GM23338 (cell line): ENCODE data around the gene DDX31. TPM values are rescaled to one million over a fixed set of nuclear protein-coding genes. Genes with fewer than 3 reads are reported as not detected.

Source experiments
- ATAC-seq: fragments of 200-7000 bp; cut with Tn5 transposase; 3 replicates; pipeline ENCODE4 v1.9.1; 2020
- DNase-seq: peaks from one replicate; pipeline ENCODE4 v3.0.0-alpha.2; 2015; ENCODE audit warnings: low spot score
- H2AFZ ChIP-seq: fragments of 200-600 bp; sonication (generic); 2 replicates; pipeline ENCODE4 v1.8.0; 2016; ENCODE audit warnings: antibody characterized with exemption, mild to moderate bottlenecking, moderate library complexity
- H3F3A ChIP-seq: fragments of 200-600 bp; sonication (generic); replicated peaks from 2 replicates; pipeline ENCODE4 v1.8.0; 2017; ENCODE audit warnings: antibody characterized with exemption, mixed run types, low read depth
- H3K27ac ChIP-seq: fragments of 200-600 bp; sonication (generic); 2 replicates; pipeline ENCODE4 v1.6.1; 2016; ENCODE audit warnings: low read depth
- H3K27me3 ChIP-seq: fragments of 200-600 bp; sonication (generic); 2 replicates; pipeline ENCODE4 v1.8.0; 2016; ENCODE audit warnings: mild to moderate bottlenecking, mixed run types, moderate library complexity; ENCODE audit not compliant: insufficient read depth
- H3K36me3 ChIP-seq: fragments of 200-600 bp; sonication (generic); 2 replicates; pipeline ENCODE4 v1.8.0; 2016; ENCODE audit warnings: mild to moderate bottlenecking; ENCODE audit not compliant: insufficient read depth
- H3K4me1 ChIP-seq: fragments of 200-600 bp; sonication (generic); 2 replicates; pipeline ENCODE4 v1.8.0; 2016; ENCODE audit warnings: mild to moderate bottlenecking, moderate library complexity; ENCODE audit not compliant: insufficient read depth
- H3K4me2 ChIP-seq: fragments of 200-600 bp; sonication (generic); 2 replicates; pipeline ENCODE4 v1.7.1; 2017; ENCODE audit warnings: mixed run types
- H3K4me3 ChIP-seq: fragments of 200-600 bp; sonication (generic); 2 replicates; pipeline ENCODE4 v1.6.1; 2016; ENCODE audit warnings: mixed run types
- H3K79me2 ChIP-seq: fragments of 200-600 bp; sonication (generic); replicated peaks from 2 replicates; pipeline ENCODE4 v1.8.0; 2017; ENCODE audit warnings: mild to moderate bottlenecking; ENCODE audit not compliant: insufficient read depth
- H3K9me2 ChIP-seq: fragments of 200-600 bp; sonication (generic); 2 replicates; pipeline ENCODE4 v1.8.0; 2017; ENCODE audit not compliant: insufficient read depth
- H4K20me1 ChIP-seq: fragments of 200-600 bp; sonication (generic); replicated peaks from 2 replicates; pipeline ENCODE4 v1.8.0; 2017; ENCODE audit warnings: mild to moderate bottlenecking; ENCODE audit not compliant: insufficient read depth
- H3K27ac Mint-ChIP-seq: 2 replicates; pipeline ENCODE4 v1.8.0; 2020; ENCODE audit warnings: inconsistent platforms, mild to moderate bottlenecking, moderate library complexity, mixed read lengths
- H3K27me3 Mint-ChIP-seq: 3 replicates; pipeline ENCODE4 v1.8.0; 2022; ENCODE audit warnings: low read depth, mild to moderate bottlenecking, moderate library complexity, mixed read lengths, inconsistent platforms; ENCODE audit not compliant: insufficient read depth, poor library complexity
- H3K36me3 Mint-ChIP-seq: 3 replicates; pipeline ENCODE4 v1.8.0; 2021; ENCODE audit warnings: low read depth, mild to moderate bottlenecking, inconsistent platforms, moderate library complexity, mixed read lengths
- H3K4me1 Mint-ChIP-seq: 3 replicates; pipeline ENCODE4 v1.8.0; 2020; ENCODE audit warnings: mild to moderate bottlenecking, inconsistent platforms, mixed read lengths
- H3K4me3 Mint-ChIP-seq: 3 replicates; pipeline ENCODE4 v1.8.0; 2021; ENCODE audit warnings: moderate library complexity, mild to moderate bottlenecking, inconsistent platforms, mixed read lengths
- H3K9me3 Mint-ChIP-seq: 3 replicates; pipeline ENCODE4 v1.8.0; 2020; ENCODE audit warnings: moderate library complexity, mild to moderate bottlenecking, inconsistent platforms, mixed read lengths
- CREB1 ChIP-seq: fragments of 250-450 bp; sonication (Bioruptor Pico); IDR thresholded peaks from 2 replicates; pipeline ENCODE4 v1.5.0; 2020; ENCODE audit warnings: low read depth, mild to moderate bottlenecking, moderate library complexity
- ETS1 ChIP-seq: IDR thresholded peaks from 2 replicates; pipeline ENCODE4 v1.6.1; 2016; ENCODE audit warnings: antibody characterized with exemption
- JUNB ChIP-seq: IDR thresholded peaks from one replicate; pipeline ENCODE4 v1.6.1; 2016; ENCODE audit warnings: antibody characterized with exemption; ENCODE audit not compliant: unreplicated experiment
- STAT1 ChIP-seq: IDR thresholded peaks from one replicate; pipeline ENCODE4 v1.6.1; 2016; ENCODE audit warnings: antibody characterized with exemption; ENCODE audit not compliant: unreplicated experiment
- ZNF331 ChIP-seq: fragments of 250-450 bp; sonication (Bioruptor Pico); IDR thresholded peaks from 2 replicates; pipeline ENCODE4 v1.5.0; 2020; ENCODE audit warnings: low read depth, mild to moderate bottlenecking, moderate library complexity
- ZNF462 ChIP-seq: fragments of 250-450 bp; sonication (Bioruptor Pico); IDR thresholded peaks from 2 replicates; pipeline ENCODE4 v1.5.0; 2020; ENCODE audit warnings: mild to moderate bottlenecking, moderate library complexity
- polyA plus RNA-seq: library from polyadenylated mRNA; unstranded; fragments of >200 nt; fragmentation: Nextera tagmentation; extraction: Ambion mirVana; gene quantifications from 2 replicates; pipeline ENCODE4 v1.2.1, GENCODE V29; 2016
- total RNA-seq: library from RNA; depleted of rRNA; stranded (reverse); fragments of >200 nt; shearing (Covaris generic); gene quantifications from 2 replicates; pipeline ENCODE4 v1.2.3, GENCODE V29; 2014

DDX31 gene
- total and polyA plus RNA-seq, 2 experiments from 2014 or later, result 14.8 to 23.5 TPM

GRCh38 chr9:132596200-132596599 lies 73.6 kb downstream of the DDX31 start:
- no peaks in the 10 kb centered on the region for H3K36me3 ChIP-seq
- TF ChIP-seq ETS1 (no peak), STAT1 (no peak), JUNB (no peak), CREB1 (CRISPR knock-in tag) (no peak), ZNF462 (CRISPR knock-in tag) (no peak), ZNF331 (CRISPR knock-in tag) (no peak)
- H3K4me2 ChIP-seq, result no peak overlapping the region
- no peak for ATAC-seq
- no peak overlapping the region for H2AFZ ChIP-seq
- H3K27ac ChIP-seq, result no peak overlapping the region
- no peaks in the 10 kb centered on the region for H3K9me2 ChIP-seq
- Mint-ChIP-seq H3K4me1 (peaks cover 35% of the 10 kb centered on the region), H3K9me3 (no peaks in the 10 kb centered on the region), H3K36me3 (peaks cover 24% of the 10 kb centered on the region), H3K27ac (no peak overlapping the region), H3K27me3 (peaks cover 22% of the 10 kb centered on the region), H3K4me3 (no peak overlapping the region)
- no peak for DNase-seq
- 0 out of 2 replicates have a peak, but pooled peaks cover 6% of the 10 kb centered on the region for H3F3A ChIP-seq
- peaks cover 25% of the 10 kb centered on the region for H3K27me3 ChIP-seq
- H3K4me1 ChIP-seq, result peaks cover 22% of the 10 kb centered on the region
- peaks cover 4% of the 10 kb centered on the region; the same call in 1 of the 2 replicates for H4K20me1 ChIP-seq
- H3K79me2 ChIP-seq, result no peaks in the 10 kb centered on the region
- H3K4me3 ChIP-seq, result no peak overlapping the region
